ENCODE measurements around the gene MBNL1.

MBNL1 gene

GRCh38 chr3:152373379-152373778 is 104.7 kb downstream of the MBNL1 start:
- H3K27me3 ChIP-seq (replicated peaks; ENCODE audit: control insufficient read depth, insufficient read depth, low read length), result no peaks in the 10 kb centered on the region
- no peaks in the 10 kb centered on the region; the same call in 1 of the 2 replicates for H3K36me3 ChIP-seq (ENCODE audit: control insufficient read depth, insufficient read depth, low read length)
- no peak for TF ChIP-seq CTCF (IDR thresholded peaks at IDR 0.05; ENCODE audit: insufficient read depth, low read length, poor library complexity, severe bottlenecking)
- DNase-seq (ENCODE audit: extremely low read depth, insufficient read length), result no peak
- H3K4me3 ChIP-seq (replicated peaks; ENCODE audit: low read depth, low read length), result no peak overlapping the region

- Histone ChIP-seq H3K27me3 (replicated peaks; ENCODE audit: control insufficient read depth, insufficient read depth, low read length) (no peaks in the 10 kb centered on the region), H3K36me3 (ENCODE audit: control insufficient read depth, insufficient read depth, low read length) (no peaks in the 10 kb centered on the region; the same call in 1 of the 2 replicates), H3K4me3 (replicated peaks; ENCODE audit: low read depth, low read length) (no peak overlapping the region)
- DNase-seq (ENCODE audit: extremely low read depth, insufficient read length), result peak; percentile 39
- TF ChIP-seq CTCF (IDR thresholded peaks at IDR 0.05; ENCODE audit: insufficient read depth, low read length, poor library complexity, severe bottlenecking), result no peak
These were observed 105.7 kb downstream of the MBNL1 start for GRCh38 chr3:152374262-152374990.

GRCh38 chr3:152375546-152375945 is 106.8 kb downstream of the MBNL1 start:
- TF ChIP-seq CTCF (IDR thresholded peaks at IDR 0.05; ENCODE audit: insufficient read depth, low read length, poor library complexity, severe bottlenecking), result no peak
- H3K27me3 ChIP-seq (replicated peaks; ENCODE audit: control insufficient read depth, insufficient read depth, low read length), result no peaks in the 10 kb centered on the region
- H3K4me3 ChIP-seq (replicated peaks; ENCODE audit: low read depth, low read length), result no peak overlapping the region
- no peaks in the 10 kb centered on the region; the same call in 1 of the 2 replicates for H3K36me3 ChIP-seq (ENCODE audit: control insufficient read depth, insufficient read depth, low read length)
- no peak for DNase-seq (ENCODE audit: extremely low read depth, insufficient read length)

- peak; percentile 90 for DNase-seq (ENCODE audit: extremely low read depth, insufficient read length)
- Histone ChIP-seq H3K4me3 (replicated peaks; ENCODE audit: low read depth, low read length) (no peak overlapping the region; the same call in none of the 2 replicates), H3K36me3 (ENCODE audit: control insufficient read depth, insufficient read depth, low read length) (no peaks in the 10 kb centered on the region; the same call in 1 of the 2 replicates), H3K27me3 (replicated peaks; ENCODE audit: control insufficient read depth, insufficient read depth, low read length) (no peaks in the 10 kb centered on the region)
- no peak for TF ChIP-seq CTCF (IDR thresholded peaks at IDR 0.05; ENCODE audit: insufficient read depth, low read length, poor library complexity, severe bottlenecking)
These were observed 107.8 kb downstream of the MBNL1 start for GRCh38 chr3:152376351-152377183.

- Histone ChIP-seq H3K4me3 (replicated peaks; ENCODE audit: low read depth, low read length) (no peak overlapping the region; the same call in 1 of the 2 replicates), H3K27me3 (replicated peaks; ENCODE audit: control insufficient read depth, insufficient read depth, low read length) (no peaks in the 10 kb centered on the region), H3K36me3 (ENCODE audit: control insufficient read depth, insufficient read depth, low read length) (no peaks in the 10 kb centered on the region; the same call in 1 of the 2 replicates)
- TF ChIP-seq CTCF (IDR thresholded peaks at IDR 0.05; ENCODE audit: insufficient read depth, low read length, poor library complexity, severe bottlenecking), result no peak
- peak; percentile 29 for DNase-seq (ENCODE audit: extremely low read depth, insufficient read length)
These were observed 108.4 kb downstream of the MBNL1 start for GRCh38 chr3:152377184-152377570.
